A673 (cell line): Measurements from ENCODE around the gene EPC1. TPM values are rescaled to one million over a fixed set of nuclear protein-coding genes. Genes with fewer than 3 reads are reported as not detected.

Experiments
- BruUV-seq: library from RNA; stranded (reverse); fragments of 400-500 nt; replicated peaks from 2 replicates; lab custom pipeline; 2021; lab: Mats Ljungman, UMichigan
- CTCF ChIA-PET: fragments of 300-600 bp; sonication (Branson Sonifier 250); formaldehyde crosslinking; loops from one replicate; lab custom pipeline; 2022; ENCODE audit warnings: antibody characterized with exemption; lab: Charles Lee
- POLR2A ChIA-PET: fragments of 300-600 bp; sonication (Branson Sonifier 250); formaldehyde crosslinking; loops from one replicate; lab custom pipeline; 2022; ENCODE audit warnings: antibody characterized with exemption; ENCODE audit not compliant: low non-redundant PET; lab: Charles Lee
- DNase-seq: peaks from one replicate; pipeline ENCODE4 v3.0.0-alpha.2; 2015; ENCODE audit warnings: low spot score
- H3K27ac ChIP-seq: fragments of 200-600 bp; sonication (generic); 2 replicates; pipeline ENCODE4 v1.5.1; 2016; ENCODE audit warnings: mixed run types, low read depth, mild to moderate bottlenecking, mixed read lengths, antibody characterized with exemption, low read length; ENCODE audit not compliant: poor library complexity, severe bottlenecking
- H3K27me3 ChIP-seq: fragments of 200-600 bp; sonication (generic); replicated peaks from 2 replicates; pipeline ENCODE4 v1.6.1; 2017; ENCODE audit warnings: mixed run types, low read depth, mild to moderate bottlenecking, mixed read lengths, antibody characterized with exemption, low read length; ENCODE audit not compliant: insufficient read depth, poor library complexity
- H3K36me3 ChIP-seq: fragments of 200-600 bp; sonication (generic); 2 replicates; pipeline ENCODE4 v1.6.1; 2016; ENCODE audit warnings: mixed run types, mild to moderate bottlenecking, mixed read lengths, antibody characterized with exemption, low read length; ENCODE audit not compliant: insufficient read depth, poor library complexity, severe bottlenecking
- H3K4me1 ChIP-seq: fragments of 200-600 bp; sonication (generic); 2 replicates; pipeline ENCODE4 v1.6.1; 2017; ENCODE audit warnings: mixed run types, mild to moderate bottlenecking, mixed read lengths, antibody characterized with exemption, low read length; ENCODE audit not compliant: insufficient read depth, poor library complexity, severe bottlenecking
- H3K4me3 ChIP-seq: fragments of 200-600 bp; sonication (generic); 2 replicates; pipeline ENCODE4 v1.5.1; 2016; ENCODE audit warnings: low read depth, mixed run types, mild to moderate bottlenecking, mixed read lengths, low read length; ENCODE audit not compliant: poor library complexity, severe bottlenecking
- H3K9me3 ChIP-seq: fragments of 200-600 bp; sonication (generic); 2 replicates; pipeline ENCODE4 v1.6.1; 2016; ENCODE audit warnings: mixed run types, low read depth, mild to moderate bottlenecking, mixed read lengths, antibody characterized with exemption, low read length; ENCODE audit not compliant: poor library complexity, severe bottlenecking
- CTCF ChIP-seq: fragments of 300-800, 200-600 bp; sonication (generic); conservative IDR thresholded peaks from 2 replicates; pipeline ENCODE4 v1.5.1; 2017; ENCODE audit warnings: low read depth, mild to moderate bottlenecking, antibody characterized with exemption, low read length, moderate library complexity, mixed read lengths
- EZH2 ChIP-seq: fragments of 200-600 bp; sonication (generic); IDR thresholded peaks from 2 replicates; pipeline ENCODE4 v1.6.1; 2017; ENCODE audit warnings: borderline replicate concordance, low read depth, mild to moderate bottlenecking, mixed read lengths, antibody characterized with exemption, low read length; ENCODE audit not compliant: poor library complexity, severe bottlenecking
- intact Hi-C: fragments of 100-400 bp; cut with micrococcal nuclease; formaldehyde crosslinking; loops from one replicate; pipeline ENCODE4 v1.10.0; 2022; ENCODE audit not compliant: unreplicated experiment
- total RNA-seq: library from RNA; stranded (reverse); gene quantifications from 2 replicates; pipeline ENCODE4 v1.2.3, GENCODE V29; 2021

EPC1 gene
- total RNA-seq, 1 experiment from 2014 or later = 75.8 TPM

- Histone ChIP-seq H3K36me3 (peaks cover 74% of the 10 kb centered on the region), H3K4me3 (peak overlapping the region; percentile 76), H3K4me1 (peaks cover 38% of the 10 kb centered on the region), H3K27me3 (no peaks in the 10 kb centered on the region), H3K27ac (no peak overlapping the region), H3K9me3 (peaks cover 7% of the 10 kb centered on the region)
- BruUV-seq = no TSS peak
- CTCF ChIA-PET = no interaction called here
- TF ChIP-seq EZH2 (no peak), CTCF (no peak)
- no peak for DNase-seq
- intact Hi-C loops = loop anchor here (10.0 kb wide), 1 partner anchor 633 kb away; no protein-coding TSS in a partner anchor
- POLR2A ChIA-PET = no interaction called here
Observed at GRCh38 chr10:32372000-32372875, 25.3 kb upstream of the EPC1 start.

GRCh38 chr10:32371101-32371500 lies 24.1 kb upstream of the EPC1 start:
- CTCF ChIA-PET = no interaction called here
- POLR2A ChIA-PET = no interaction called here
- TF ChIP-seq CTCF (no peak), EZH2 (no peak)
- Histone ChIP-seq H3K27ac (peak overlapping the region; percentile 69), H3K4me1 (peaks cover 45% of the 10 kb centered on the region), H3K27me3 (no peaks in the 10 kb centered on the region), H3K9me3 (peaks cover 7% of the 10 kb centered on the region), H3K4me3 (peak overlapping the region; percentile 76), H3K36me3 (peaks cover 81% of the 10 kb centered on the region)
- intact Hi-C loops = loop anchor here (10.0 kb wide), 1 partner anchor 634 kb away; no protein-coding TSS in a partner anchor
- no peak for DNase-seq
- no TSS peak for BruUV-seq

- DNase-seq = peak; percentile 84
- BruUV-seq = no TSS peak
- peak overlapping the region; percentile 76 for H3K4me3 ChIP-seq
- no peaks in the 10 kb centered on the region for H3K27me3 ChIP-seq
- POLR2A ChIA-PET = no interaction called here
- peaks cover 54% of the 10 kb centered on the region for H3K4me1 ChIP-seq
- TF ChIP-seq CTCF = peak; percentile 78
- no peak for TF ChIP-seq EZH2
- H3K9me3 ChIP-seq = no peaks in the 10 kb centered on the region
- CTCF ChIA-PET = no interaction called here
- peaks cover 67% of the 10 kb centered on the region for H3K36me3 ChIP-seq
- intact Hi-C loops = loop anchor here (5.0 kb wide), 1 partner anchor 111 kb away; no protein-coding TSS in a partner anchor
- H3K27ac ChIP-seq = peak overlapping the region; percentile 69
Observed at GRCh38 chr10:32367793-32368453, 21.0 kb upstream of the EPC1 start.
